ENCODE data around the gene AGPS.

The AGPS gene

DNA sequence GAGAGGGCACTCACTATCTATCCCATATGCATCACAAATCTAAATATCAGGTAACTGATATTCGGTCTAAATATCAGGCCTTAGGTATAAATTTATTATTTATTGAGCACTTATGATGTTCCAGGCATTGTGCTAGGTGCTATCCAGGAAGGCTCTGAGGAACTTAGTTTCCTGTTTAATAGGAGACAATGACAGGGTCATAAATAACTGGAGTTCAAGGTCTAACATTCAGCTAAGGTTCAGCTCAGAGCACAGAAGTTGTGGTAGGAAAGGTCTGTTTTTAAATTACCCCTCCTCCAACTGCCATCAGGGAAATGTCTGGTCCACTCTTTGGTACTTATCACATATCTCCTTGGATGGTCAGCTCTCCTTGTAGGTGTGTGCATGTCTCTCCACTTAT is 193.6 kb downstream of the AGPS start:
- no peak for DNase-seq (ENCODE audit: low read depth in 2 of 2)

GRCh38 chr2:177587371-177587770 is 194.8 kb downstream of the AGPS start:
- DNase-seq (ENCODE audit: low read depth in 2 of 2) = no peak

GRCh38 chr2:177588671-177589070 is 196.1 kb downstream of the AGPS start:
- DNase-seq (ENCODE audit: low read depth in 2 of 2) = no peak

DNA sequence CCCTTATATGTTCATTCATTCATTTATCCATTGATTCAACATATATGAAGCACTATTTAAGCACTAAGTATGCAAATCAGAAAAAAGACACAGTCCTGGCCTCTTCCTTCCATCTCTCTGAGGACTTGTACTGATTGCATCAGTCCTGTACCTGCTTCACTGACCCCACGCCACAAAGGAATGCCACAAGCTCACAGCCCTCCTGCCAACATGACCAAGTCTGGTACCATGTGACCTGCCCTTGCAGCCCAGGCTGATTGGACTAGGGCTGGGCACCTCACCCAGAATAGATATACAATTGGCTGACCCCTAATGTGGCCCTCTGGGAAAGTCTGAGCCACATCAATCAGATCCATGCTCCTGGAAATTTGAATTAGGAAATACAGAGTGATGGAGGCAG is 196.6 kb downstream of the AGPS start:
- DNase-seq (ENCODE audit: low read depth in 2 of 2) = no peak

DNA sequence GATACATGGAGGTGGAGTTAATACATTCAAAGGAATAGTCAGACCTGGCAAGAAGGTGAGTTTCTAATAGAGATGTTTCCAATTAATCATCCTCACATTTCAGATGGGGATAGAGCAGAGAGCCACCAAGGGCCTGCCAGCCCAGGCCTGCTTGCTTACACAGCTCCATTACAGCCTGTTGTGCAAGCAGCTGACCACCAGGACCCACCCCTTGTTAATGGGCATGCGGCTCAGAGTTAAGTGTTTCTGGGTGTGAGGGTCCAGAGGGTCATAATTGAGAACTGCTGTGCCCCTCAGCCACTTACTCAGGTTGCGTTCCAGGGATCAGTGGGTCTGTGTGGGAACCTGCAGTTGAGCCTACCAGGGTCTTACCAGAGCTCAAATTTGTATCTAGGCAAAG is 199.8 kb downstream of the AGPS start:
- no peak for DNase-seq (ENCODE audit: low read depth in 2 of 2)

DNA sequence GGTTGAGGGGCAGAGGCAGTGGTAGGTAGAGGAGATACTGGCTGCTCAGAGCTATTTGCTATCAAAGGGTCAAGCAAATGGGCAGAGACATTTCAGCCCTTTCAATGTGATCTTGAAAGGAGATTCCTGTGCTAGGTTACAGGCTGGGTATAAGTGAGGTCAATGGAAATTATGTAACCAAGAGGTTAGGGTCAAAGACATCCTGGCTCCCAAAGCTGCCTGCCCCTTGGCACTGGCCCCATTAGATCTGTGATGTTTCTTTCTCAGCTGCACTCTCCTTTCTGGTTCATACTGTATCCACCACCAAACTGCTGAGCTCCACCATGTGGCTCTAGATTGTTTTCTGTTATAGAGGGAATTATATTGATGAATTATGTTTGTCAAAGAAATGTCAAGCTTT is 200.4 kb downstream of the AGPS start:
- no peak for DNase-seq (ENCODE audit: low read depth in 2 of 2)

GRCh38 chr2:177593402-177593801 is 200.8 kb downstream of the AGPS start:
- DNase-seq (ENCODE audit: low read depth in 2 of 2) = no peak
